MM.1S (cell line): ENCODE results near the gene BRF1.

Experiments used
- EZH2 ChIP-seq: fragments of 300-600 bp; sonication (generic); optimal IDR thresholded peaks from 2 replicates; pipeline ENCODE3; 2017; ENCODE audit warnings: low read depth, mild to moderate bottlenecking, antibody characterized with exemption, low read length, mixed read lengths
- TF ChIP-seq, protein P1 (sequence below): fragments of 300-600 bp; sonication (generic); IDR thresholded peaks from 2 replicates; pipeline ENCODE4 v1.5.1; 2016; ENCODE audit warnings: antibody characterized with exemption, low read length, mixed read lengths

DNA sequence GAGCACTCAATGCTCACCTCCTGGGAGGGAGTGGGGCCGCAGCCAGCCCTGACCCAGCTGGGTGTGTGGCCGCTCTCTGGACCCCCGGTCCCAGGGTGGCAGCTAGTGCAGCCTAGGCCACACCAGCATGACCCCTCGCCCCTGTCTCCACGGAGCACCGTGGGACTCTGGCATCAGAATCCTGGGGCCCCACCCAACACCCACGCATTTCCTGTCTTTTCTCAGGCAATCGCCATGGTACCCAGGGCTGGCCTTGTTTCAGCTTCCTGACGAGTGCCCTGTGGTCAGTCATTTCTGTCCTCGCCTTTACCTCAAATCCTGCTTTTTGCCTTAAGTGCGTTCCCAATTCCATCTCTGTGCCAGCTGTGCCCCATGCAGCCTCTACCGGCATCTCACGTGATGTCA, 29.7 kb upstream of the BRF1 start:
- TF ChIP-seq, protein P1, sequence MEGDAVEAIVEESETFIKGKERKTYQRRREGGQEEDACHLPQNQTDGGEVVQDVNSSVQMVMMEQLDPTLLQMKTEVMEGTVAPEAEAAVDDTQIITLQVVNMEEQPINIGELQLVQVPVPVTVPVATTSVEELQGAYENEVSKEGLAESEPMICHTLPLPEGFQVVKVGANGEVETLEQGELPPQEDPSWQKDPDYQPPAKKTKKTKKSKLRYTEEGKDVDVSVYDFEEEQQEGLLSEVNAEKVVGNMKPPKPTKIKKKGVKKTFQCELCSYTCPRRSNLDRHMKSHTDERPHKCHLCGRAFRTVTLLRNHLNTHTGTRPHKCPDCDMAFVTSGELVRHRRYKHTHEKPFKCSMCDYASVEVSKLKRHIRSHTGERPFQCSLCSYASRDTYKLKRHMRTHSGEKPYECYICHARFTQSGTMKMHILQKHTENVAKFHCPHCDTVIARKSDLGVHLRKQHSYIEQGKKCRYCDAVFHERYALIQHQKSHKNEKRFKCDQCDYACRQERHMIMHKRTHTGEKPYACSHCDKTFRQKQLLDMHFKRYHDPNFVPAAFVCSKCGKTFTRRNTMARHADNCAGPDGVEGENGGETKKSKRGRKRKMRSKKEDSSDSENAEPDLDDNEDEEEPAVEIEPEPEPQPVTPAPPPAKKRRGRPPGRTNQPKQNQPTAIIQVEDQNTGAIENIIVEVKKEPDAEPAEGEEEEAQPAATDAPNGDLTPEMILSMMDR, result no peak
- no peak for TF ChIP-seq EZH2
